HG02943 (cell line): ENCODE results near the gene IFRD2.
"Not testable (repeated sequence)": the region's sequence is repeated elsewhere in the genome, so short reads cannot be mapped to it uniquely, and the experiment has no call there.

Source experiments
- ATAC-seq: cut with Tn5 transposase; IDR thresholded peaks from one replicate; pipeline ENCODE4 v1.9.1; 2021; ENCODE audit warnings: mild to moderate bottlenecking, low read depth, moderate library complexity; ENCODE audit not compliant: unreplicated experiment

The IFRD2 gene

DNA sequence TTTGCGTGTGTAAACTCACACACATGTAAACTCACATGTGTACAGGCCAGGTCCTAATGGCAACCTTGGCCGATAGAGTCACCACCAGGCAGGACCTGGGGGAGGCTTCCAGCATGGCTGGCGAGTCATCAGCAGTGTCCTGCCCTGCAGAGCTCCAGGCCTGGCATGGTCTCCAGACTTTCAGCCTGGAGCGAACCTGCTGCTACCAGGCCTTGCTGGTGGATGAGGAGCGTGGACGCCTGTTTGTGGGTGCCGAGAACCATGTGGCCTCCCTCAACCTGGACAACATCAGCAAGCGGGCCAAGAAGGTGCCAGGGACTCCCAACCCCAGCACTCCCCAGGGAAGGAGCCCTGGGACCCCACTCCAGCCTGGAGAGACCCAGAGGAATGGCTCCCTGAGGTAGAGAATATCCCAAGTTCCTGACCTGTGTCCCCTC, 22.2 kb downstream of the IFRD2 start:
- no peak for ATAC-seq

DNA sequence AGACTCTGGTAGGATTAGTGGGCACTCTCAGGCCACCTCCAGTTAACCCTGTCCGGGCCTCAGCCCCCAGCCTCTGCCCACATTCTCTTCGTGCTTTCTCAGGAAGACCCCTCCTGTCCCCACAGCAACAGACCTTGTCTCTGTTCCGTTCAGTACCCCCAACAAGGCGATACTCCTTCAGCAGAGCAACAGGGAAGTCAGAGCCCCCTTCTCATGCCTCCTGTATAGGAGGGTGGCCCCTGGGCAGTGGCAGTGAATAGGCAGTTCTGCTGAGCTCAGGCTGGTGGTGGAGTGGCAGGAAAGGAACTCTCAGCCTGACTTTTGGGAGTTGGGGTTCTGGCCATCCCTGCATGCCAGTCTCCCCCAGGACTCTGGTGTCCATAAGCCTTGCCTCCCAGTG, 22.8 kb downstream of the IFRD2 start:
- ATAC-seq: no peak

DNA sequence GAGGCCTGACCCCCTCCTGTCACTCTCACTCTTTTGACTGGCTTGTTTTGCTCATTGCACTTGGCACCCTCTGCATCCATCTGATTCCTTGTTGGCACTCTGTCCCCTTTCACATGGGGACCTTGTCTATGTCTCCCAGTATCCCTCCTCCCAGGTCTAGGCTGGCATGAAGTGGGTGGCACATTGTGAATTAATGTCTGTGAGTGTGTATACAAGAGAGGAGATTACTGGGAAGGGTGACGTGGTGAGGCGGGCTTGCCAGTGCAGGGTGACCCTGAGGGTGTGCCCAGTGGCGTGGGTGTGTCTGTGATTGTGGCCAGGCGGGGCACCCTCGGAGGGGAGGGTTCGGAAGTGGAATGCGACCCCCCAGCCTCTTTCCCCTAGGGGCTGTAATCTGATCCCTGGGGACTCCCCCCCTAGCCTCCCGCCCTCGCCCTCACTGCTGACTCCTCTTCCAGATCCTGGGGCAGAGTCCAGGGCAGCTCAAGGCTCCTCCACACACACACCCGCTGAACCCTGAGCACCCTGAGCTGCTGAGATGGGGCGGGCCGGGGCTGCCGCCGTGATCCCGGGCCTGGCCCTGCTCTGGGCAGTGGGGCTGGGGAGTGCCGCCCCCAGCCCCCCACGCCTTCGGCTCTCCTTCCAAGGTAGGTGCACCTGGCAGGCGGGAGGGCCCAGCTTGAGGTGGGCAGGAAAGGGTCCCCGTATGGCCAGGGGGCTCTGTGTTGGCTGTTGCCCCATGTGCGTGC, 23.4 kb downstream of the IFRD2 start, which contains the start of gene SEMA3B:
Gene SEMA3B, plus strand, starts transcription at position 445 of the 749 bp plus-strand sequence. Its CDS starts 94 bp downstream, at position 539.
- ATAC-seq: no peak

DNA sequence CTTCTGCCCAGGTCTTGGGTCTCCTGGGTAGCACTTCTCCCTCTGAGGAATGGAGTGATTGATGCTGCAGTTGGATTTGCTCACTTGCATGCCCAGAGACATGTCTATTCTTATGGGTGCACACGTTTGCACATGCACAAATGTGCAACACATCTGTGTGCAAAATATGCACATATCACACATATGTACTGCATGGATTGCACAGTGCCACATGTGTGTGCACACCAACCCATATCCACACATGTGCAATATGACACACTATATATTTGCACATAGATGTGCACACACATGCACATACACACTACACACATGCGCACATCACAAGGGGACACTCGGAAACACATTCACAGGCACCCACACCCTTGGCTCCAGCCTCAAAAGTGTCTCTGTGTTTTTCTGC, 24.0 kb downstream of the IFRD2 start:
- no peak for ATAC-seq

DNA sequence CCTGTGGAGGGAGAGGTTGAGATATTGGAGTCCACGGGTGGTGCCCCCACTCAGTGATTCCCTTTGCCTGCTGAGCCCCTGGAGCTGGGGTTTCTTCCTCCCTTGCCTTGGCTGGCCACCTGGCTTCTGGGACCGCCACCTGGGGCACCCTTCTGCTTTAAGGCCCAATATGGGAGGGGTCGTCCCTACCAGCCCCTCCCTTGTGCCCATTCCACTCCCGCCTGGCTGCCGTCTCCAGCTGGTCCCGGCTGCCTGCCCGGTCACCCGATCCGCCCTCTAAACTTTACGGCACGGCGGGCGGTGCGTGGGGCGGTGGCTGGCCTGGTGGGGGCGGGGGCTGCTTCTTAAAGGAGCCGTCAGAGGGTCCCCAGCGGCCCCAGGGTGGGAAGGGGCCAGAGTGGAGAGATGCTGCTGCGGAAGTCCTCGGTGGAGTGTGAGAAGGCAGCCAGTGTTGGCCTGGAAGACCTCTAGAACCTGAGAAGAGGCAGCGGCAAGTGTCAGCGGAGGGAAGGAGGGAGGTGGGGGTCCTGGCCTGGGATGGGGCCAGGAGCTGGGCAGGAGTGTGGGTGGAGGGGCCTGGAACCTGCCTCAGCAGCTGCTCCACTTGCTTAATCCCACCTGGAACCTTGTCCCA, 24.8 kb downstream of the IFRD2 start:
- no peak for ATAC-seq

DNA sequence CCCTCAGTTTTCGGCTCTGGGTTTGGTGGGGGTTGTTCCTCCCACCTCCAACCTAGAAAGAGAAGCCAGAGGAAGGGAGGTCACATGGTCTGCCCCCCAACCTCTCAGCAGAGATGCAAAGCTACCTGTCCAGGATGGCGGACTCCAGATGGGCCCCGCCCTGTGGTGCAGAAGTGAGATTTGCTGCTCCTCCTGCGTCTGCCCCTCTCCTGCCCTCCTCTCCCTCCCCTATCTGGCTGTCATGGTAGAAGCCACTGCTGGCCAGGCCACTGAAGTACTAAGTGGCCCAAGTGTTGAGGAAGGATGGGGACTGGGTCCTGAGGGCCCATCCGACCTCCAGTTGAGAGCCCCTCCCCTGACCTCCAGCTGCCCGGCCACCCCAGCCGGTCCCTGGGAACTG, 25.4 kb downstream of the IFRD2 start:
- no peak for ATAC-seq

DNA sequence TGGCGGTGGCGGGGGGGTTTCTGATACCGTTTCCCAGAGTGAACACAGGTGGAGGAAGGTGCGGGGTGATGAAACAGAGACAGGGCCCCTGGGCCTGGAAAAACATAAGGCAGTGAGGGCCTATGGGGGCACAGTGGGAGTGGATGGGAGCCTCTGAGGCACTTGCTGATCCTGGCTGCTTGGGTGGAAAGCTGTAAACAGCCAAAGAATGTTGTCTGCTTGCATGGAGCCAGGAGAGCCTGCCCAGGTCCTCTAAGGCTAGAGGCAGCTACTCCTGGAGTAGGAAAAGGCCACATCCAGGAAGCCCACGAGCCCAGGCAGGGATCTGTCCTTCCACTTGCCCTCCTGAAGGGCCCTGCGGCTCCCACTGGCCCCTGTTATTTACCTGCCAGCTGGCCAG, 26.2 kb downstream of the IFRD2 start:
- ATAC-seq: no peak

DNA sequence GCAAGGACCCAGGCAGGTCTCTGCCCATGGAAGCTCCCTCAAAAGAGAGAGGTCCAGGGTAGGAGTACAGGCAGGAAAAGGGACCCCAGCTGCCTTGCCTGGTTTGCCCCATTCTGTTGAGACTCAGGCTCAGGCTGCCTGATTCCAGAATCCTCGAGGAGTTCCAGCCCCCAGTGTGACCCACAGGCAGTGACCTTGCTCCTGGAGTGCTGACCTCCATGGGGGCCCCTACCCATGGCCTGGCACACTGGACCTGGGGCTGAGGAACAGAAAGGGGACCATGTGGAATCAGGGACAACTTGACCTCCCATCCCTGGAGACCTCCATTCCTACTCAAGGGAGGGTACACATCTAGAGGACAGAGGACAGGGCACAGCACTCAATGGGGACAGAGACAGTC, 26.7 kb downstream of the IFRD2 start:
- no peak for ATAC-seq

DNA sequence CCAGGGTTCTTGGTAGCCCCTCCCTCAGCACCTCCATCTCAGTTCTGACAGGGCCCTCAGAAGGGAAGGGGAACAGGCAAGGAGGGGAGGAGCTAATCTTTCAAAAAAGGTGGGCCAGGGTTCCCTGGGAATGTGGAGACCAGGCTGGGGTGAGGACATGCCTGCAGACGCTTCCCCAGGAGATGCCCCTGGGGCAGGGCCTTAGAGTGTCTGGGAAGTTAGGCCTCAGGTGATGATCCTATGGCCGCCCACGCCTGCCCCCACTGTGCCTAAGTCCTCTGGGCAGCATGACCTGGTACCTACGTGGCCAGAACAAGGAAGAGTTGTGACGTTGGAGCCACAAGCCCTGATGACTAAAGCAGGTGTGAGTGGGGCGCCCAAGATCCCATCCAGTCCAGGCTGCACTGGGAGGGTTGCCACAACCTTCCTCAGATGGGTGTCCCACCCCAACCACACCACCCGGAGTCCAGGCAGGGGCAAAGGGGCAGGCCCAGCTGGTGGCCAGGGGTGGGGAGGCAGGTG, 27.2 kb downstream of the IFRD2 start:
- no peak for ATAC-seq

DNA sequence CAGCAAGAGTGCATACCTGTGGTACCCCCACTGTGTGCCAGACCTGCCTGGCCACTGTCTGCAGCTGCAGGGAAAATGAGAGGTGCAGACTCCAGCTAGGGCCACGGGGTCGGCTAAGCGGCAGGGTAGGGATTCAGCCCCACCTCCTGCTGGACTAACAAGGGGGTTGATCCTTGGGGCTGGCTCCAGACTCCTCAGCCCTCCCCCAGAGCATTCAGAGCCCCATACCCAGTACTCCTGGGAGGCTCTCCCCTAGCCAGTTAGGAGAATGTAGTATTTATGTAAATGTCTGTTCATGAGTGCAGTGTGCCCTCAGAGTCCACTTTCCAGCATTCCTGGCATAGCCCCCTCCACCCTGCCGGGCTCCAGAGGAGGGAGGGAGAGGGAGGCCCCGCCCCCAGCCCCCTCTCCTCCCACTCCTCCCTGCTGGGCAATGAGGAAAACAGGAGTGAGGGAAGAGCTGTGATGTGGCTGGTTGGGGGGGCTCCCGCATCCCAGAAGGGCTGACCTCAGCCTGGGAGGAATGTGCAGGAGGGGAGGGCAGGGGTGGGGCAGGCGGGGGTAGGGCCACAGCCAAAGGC, 27.8 kb downstream of the IFRD2 start:
- ATAC-seq: no peak

DNA sequence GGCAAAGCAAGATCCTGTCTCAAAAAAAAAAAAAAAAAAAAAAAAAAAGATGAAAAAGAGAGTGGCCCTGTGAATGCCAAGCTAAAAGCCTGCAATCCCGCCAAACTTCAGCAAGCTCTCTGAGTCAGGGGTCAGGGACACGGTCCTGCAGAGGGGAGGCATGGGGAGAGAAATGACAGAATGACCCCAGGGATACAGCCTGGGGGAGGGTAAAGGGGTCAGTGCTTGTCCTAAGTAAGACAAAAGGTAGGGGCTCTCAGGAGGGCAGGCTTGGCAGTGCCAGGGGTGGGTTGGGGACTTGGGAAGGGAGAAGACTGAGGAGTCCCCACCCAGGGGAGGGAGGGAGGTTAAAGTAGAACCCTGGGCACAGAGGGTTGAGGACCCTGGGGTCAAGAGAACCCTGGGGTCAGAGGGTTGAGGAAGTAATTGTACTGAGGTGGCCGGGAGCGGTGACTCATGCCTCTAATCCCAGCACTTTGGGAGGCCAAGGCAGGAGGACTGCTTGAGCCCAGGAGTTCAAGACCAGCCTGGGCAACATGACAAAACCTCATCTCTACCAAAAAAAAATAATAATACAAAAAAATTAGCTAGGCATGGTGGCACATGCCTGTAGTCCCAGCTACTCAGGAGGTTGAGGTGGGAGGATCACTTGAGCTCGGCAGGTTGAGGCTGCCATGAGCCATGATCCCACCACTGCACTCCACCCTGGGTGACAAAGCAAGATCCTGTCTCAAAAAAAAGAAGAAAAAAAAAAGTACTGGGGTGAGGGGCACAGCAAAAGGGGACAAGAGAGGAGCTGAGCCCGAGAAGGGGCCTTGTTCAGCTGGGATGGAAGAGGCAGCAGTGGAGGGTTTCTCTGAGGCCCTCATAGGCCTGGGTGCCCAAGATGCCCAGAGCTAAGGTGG, 28.5 kb downstream of the IFRD2 start:
- no peak for ATAC-seq

DNA sequence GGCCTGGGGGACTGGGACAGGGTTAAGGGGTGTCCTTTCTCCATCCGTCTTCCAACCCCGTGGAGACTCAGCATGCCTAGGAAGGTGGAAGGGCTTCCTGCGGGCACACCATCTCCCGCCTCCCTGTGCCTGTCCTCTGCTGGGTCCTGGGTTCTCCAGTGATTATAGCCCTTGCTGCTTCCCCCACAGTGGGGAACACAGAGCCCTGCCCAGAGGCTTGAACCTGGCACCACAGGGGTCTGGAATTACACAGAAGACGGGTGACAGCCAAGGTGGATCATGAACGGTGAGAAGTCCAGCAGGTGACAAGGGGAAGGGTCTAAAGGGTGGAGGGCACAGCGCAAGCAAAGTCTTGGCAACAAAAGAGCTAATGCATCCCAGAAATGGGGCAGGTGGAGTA, 29.5 kb downstream of the IFRD2 start:
- ATAC-seq: no peak

DNA sequence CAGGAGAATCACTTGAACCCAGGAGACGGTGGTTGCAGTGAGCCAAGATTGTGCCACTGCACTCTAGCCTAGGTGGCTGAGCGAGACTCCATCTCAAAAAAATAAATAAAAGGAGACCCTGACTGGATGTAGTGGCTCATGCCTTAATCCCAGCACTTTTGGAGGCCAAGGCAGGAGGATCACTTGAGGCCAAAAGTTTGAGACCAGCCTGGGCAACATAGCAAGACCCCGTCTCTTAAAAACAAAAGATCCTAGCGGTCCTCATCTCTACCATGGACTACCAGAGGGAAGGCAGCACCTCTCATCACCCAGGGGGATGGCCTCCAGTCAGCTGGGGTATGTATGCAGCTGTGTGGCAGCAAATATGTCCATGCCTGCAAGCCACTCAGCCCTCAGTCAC, 30.0 kb downstream of the IFRD2 start:
- not testable (repeated sequence) for ATAC-seq

DNA sequence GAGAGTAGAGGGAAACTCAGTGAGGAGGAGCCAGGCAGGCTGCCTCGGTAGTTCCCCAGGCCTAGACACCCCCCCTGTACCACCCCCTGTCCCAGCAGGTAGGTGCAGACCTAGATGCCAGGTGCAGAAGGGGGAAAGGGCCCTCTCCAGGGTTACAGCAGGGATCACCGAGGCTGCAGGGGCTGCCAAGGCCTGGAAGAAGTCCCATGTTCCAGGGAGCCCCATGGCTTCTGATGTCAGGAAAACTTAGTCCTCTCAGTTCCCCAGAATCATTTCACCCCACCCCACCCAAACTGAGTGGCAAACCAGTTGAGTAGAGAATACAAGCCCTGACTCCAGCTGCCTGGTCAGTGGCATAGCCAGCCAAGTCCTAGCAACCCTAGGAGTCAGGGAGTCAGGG, 30.7 kb downstream of the IFRD2 start:
- ATAC-seq: no peak

DNA sequence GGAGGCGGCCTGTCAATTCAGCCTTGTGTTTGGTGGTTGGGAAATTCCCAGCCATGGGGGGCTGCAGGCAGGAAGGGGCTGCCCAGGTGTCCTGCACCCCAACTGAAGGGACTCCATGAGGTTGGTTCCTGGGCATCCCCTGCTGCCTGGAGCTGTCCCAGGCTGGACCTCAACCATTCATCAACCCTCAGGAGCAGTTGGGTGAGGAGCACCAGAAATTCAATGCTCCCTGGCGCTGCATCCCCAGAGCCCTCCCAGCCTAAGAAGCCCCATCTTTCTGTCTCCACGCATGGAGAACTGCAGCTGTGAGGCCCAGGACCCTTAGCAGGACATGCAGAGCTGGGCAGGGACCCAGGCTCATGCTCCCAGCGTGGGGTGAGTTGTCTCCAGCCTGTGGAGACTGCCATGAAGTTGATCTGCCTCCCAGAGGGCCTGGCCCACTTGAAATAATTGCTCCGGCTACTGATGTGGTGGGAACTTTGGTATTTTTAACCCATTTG, 31.2 kb downstream of the IFRD2 start:
- ATAC-seq: no peak

DNA sequence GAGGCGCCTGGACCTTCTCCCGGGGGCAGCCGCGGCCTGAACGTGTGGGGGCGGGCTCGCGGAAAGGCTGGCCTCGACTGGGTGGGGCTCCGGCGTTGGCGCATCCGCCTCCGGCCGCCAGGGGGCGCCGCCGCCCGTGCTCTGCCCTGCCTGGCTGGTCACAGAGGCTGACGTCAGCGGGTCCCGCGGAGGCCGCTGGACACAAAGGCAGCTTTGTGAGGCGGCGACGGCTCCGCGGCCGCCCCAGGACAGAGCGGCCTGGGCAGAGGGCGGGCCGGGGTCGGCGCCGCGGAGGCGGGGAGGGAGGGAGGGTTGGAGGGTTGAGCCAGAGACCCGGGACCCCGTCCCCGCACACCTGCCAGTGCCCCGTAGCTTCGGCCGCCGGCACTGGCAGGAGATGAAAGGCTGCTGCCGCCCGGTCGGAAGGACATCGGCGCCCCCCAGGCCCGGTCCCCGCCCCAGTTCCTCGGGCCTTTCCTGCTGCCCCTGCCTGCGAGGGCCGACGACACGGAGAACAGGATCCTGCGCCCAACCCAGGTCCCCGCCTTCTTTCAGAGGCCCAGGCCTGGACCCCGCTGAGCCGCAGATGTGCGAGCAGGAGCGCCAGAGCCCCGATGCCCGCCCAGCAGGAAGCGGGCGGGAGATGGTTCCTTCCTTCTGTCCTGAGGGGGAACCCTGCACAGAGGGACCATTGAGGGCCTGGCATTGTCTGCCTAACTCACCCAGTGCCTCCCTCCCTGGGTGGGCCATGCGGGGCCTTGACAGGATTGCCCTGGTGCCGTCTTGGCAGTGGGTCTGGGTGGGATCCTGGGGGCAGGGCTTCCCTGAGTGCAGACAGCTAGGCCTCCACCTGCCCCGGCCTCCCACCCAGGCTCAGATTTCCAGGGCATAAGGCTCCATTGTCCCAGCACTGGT, 31.9 kb downstream of the IFRD2 start:
- peak; percentile 70 for ATAC-seq

DNA sequence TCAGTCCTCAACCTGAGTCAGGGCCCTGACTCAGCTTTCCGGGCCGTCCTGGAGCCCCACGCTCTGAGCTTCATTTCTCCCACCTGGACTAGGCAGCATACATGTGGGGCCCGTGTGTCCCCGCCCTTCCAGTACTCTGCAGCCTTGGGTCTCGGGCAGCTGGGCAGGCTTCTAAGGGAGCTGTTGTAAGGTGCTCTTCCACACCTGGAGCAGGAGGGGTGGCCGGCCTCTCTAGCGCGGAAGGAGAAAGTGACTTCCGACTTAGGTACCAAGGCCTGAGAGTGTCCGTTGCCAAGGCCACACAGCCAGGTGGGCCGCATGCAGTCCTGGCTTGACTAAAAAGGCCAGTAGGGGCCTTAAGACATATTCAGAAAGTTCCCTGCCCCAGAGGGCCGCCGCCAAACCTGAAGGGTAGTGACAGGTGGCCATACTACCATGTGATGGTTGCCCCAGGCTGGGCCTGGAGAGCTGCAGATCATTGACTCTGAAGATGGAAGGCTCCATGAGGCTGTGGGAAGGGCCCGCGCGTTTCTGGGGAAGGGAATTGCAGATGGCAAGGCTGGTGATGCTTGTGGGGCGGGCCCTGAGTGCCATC, 32.7 kb downstream of the IFRD2 start:
- ATAC-seq: peak; percentile 16

DNA sequence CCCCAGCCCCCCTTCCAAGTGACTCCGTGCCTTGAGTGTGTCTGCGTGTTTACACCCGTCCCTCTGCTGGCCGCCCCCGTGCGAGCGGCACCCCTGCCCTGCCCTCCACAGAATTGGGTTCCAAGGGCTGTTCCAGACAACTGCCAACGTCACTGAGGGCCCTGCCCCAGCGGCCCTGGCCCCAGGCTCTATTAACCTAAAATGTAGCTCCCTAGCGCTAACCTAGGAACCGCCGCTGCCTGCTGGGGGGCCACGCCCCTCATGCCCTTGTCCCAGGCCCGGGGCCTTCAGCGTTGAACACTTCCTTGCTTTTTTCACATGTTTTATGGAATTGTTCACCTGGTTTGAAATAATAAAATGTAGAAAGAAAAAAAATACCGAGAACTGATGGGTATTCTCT, 33.2 kb downstream of the IFRD2 start:
- no peak for ATAC-seq
